Colonic mucosa (tissue), 4 donors: Measurements from ENCODE around the gene TOLLIP. TPM values are rescaled to one million over a fixed set of nuclear protein-coding genes. Genes with fewer than 3 reads are reported as not detected.

ENCODE experiments used
- DNase-seq: peaks from one replicate; pipeline ENCODE4 v3.0.0-alpha.2; 2020
- H3K27ac ChIP-seq: fragments of 200-600 bp; one replicate; pipeline ENCODE4 v1.8.0; 2021
- H3K27me3 ChIP-seq: fragments of 200-600 bp; one replicate; pipeline ENCODE4 v1.8.0; 2021
- H3K36me3 ChIP-seq: fragments of 200-600 bp; one replicate; pipeline ENCODE4 v1.8.0; 2021
- H3K4me1 ChIP-seq: fragments of 200-600 bp; one replicate; pipeline ENCODE4 v1.8.0; 2021; ENCODE audit warnings: mild to moderate bottlenecking
- H3K4me3 ChIP-seq: fragments of 200-600 bp; one replicate; pipeline ENCODE4 v1.8.0; 2021
- H3K9ac ChIP-seq, 2 donors: one replicate each; pipeline ENCODE4 v1.7.0; 2013; ENCODE audit warnings: control low read depth in 2 of 2, low read depth in 2 of 2, low read length in 2 of 2
- H3K9me3 ChIP-seq: fragments of 200-600 bp; one replicate; pipeline ENCODE4 v1.8.0; 2021
- CTCF ChIP-seq: fragments of 200-600 bp; IDR thresholded peaks from one replicate; pipeline ENCODE4 v1.8.0; 2022; ENCODE audit warnings: antibody characterized with exemption, mild to moderate bottlenecking
- intact Hi-C: fragments of 100-400 bp; cut with DNase I; formaldehyde crosslinking; loops from one replicate; pipeline ENCODE4 v1.14.1; 2022
- total RNA-seq, 2 donors: library from RNA; stranded (reverse); fragmentation: NEBNext Ultra II Directional in 1 of 2; extraction: Animal tissue kit (Norgen Biotek cat#: 25700) in 1 of 2; gene quantifications; one replicate each; pipeline ENCODE4 v1.2.1, GENCODE V29; 2021
- donor health status: healthy.
- donor health status: DM: no; HTN: no; CAD: no.
- donor health status: DM: no; HTN: no; CAD: no.

Gene TOLLIP
- total RNA-seq, 2 donors from 2014 or later, result 49.8 to 59.7 TPM

GRCh38 chr11:1237128-1237580, 72.3 kb downstream of the TOLLIP start:
- Histone ChIP-seq H3K4me3 (no peak overlapping the region), H3K27me3 (no peaks in the 10 kb centered on the region), H3K9me3 (no peaks in the 10 kb centered on the region), H3K27ac (no peak overlapping the region), H3K4me1 (peaks cover 15% of the 10 kb centered on the region), H3K9ac (no peak overlapping the region), H3K36me3 (no peaks in the 10 kb centered on the region)
- TF ChIP-seq CTCF, result no peak
- intact Hi-C loops, result no loop called here
- DNase-seq, result peak; percentile 89

- intact Hi-C loops, result no loop called here
- DNase-seq, result no peak
- Histone ChIP-seq H3K9me3 (no peaks in the 10 kb centered on the region), H3K36me3 (no peaks in the 10 kb centered on the region), H3K9ac (peak overlapping the region in 1 of 2 donors; percentile 19), H3K27ac (no peak overlapping the region), H3K4me1 (peaks cover 15% of the 10 kb centered on the region), H3K27me3 (no peaks in the 10 kb centered on the region), H3K4me3 (no peak overlapping the region)
- TF ChIP-seq CTCF, result no peak
These were observed 72.9 kb downstream of the TOLLIP start for GRCh38 chr11:1236316-1237127.

DNA sequence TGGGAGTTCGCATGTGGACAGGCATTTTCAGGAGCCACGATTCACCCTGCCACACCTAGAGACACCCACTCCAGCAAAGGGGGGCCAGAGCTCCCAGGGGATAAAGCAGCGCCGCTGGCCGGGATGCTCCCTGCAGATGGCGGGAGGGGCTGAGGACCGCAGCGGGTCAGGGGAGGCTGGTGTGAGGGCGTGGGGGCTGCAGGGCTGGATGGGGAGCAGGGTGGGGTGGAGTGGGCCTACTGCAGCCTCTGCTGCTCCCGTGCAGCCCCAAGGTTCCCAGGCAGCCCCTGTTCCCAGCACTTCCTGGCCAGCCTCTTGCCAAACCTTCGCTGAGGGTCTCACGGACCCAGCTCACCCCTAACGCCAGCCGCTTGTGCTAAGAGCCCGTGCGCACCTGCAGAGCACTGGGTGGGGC, 73.5 kb downstream of the TOLLIP start:
- Histone ChIP-seq H3K27me3 (no peaks in the 10 kb centered on the region), H3K9me3 (no peaks in the 10 kb centered on the region), H3K27ac (no peak overlapping the region), H3K4me3 (no peak overlapping the region), H3K4me1 (peaks cover 15% of the 10 kb centered on the region), H3K36me3 (no peaks in the 10 kb centered on the region), H3K9ac (peak overlapping the region in 1 of 2 donors; percentile 19)
- no peak for TF ChIP-seq CTCF
- no peak for DNase-seq
- intact Hi-C loops, result no loop called here

DNA sequence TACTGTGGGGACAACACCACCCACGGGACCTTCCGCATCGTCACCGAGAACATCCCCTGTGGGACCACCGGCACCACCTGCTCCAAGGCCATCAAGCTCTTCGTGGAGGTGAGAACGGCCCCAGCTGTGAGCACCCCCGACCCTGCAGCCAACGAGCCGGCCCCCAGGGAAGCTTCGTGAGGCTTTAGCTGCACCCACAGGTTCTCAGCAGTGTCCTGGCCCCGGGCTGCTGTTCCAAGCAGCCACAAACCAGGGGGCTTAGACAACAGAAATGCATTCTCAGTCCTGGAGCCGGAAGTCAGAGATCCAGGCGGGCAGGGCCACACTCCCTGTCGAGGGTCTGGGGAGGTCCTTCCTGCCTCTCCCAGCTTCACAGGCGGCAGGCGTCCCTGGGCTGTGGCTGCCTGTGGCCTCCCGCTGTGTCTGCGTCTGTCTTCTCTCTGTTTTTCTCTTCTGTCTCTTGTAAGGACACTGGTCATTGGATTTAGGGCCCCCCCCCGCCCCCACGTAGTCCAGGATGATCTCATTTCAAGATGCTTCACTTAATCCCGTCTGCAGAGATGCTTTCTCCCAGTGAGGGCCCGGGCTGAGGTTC, 74.0 kb downstream of the TOLLIP start:
- Histone ChIP-seq H3K27me3 (no peaks in the 10 kb centered on the region), H3K4me3 (no peak overlapping the region), H3K4me1 (peaks cover 15% of the 10 kb centered on the region), H3K9ac (no peak overlapping the region), H3K36me3 (no peaks in the 10 kb centered on the region), H3K9me3 (no peaks in the 10 kb centered on the region), H3K27ac (no peak overlapping the region)
- no peak for TF ChIP-seq CTCF
- intact Hi-C loops, result no loop called here
- DNase-seq, result no peak

- intact Hi-C loops, result no loop called here
- peak; percentile 18 for DNase-seq
- H3K4me1 ChIP-seq, result peaks cover 15% of the 10 kb centered on the region
These were observed 74.6 kb downstream of the TOLLIP start for GRCh38 chr11:1234771-1235305.

More at GRCh38 chr11:1234771-1235305, 74.6 kb downstream of the TOLLIP start:
- Histone ChIP-seq H3K9ac (no peak overlapping the region), H3K27me3 (no peaks in the 10 kb centered on the region), H3K4me3 (no peak overlapping the region), H3K36me3 (no peaks in the 10 kb centered on the region), H3K9me3 (no peaks in the 10 kb centered on the region), H3K27ac (no peak overlapping the region)
- TF ChIP-seq CTCF, result no peak
